Heart left ventricle (tissue), 13 donors: ENCODE measurements around the gene FYN.

ENCODE experiments used
- CTCF ChIP-seq, 12 donors: fragments of 200-600 bp; sonication (generic) in 4 of 12; IDR thresholded peaks; one replicate each; pipeline versions ENCODE4 v1.5.0 to v1.8.0; 2018 to 2022; ENCODE audit warnings: antibody characterized with exemption in 12 of 12, mild to moderate bottlenecking in 5 of 12
- POLR2A ChIP-seq, 2 donors: fragments of 450-650 bp; IDR thresholded peaks; one replicate each; pipeline ENCODE4 v1.6.1; 2017; ENCODE audit warnings: antibody characterized with exemption in 2 of 2, mild to moderate bottlenecking in 2 of 2, moderate library complexity in 2 of 2
- donor health status: ischemic (EF 13 %, LVEDD 7.1; RV severe dilation, severe dysfunction).
- donor health status: DM: no; HTN: yes; CAD: no.
- donor health status: DM: no; HTN: no; CAD: no.
- donor health status: ischemic (EF 25% LVEDD 6.9; RV normal size, moderate dysfunction).
- donor health status: ischemic (EF 25% LVEDD 5.7; RV mildly dilated, moderate dysfunction).
- donor health status: ischemic (EF 35%, LVEDD 5.7; RV mildly dilated, moderate dysfunction).
- donor health status: nonischemic (EF 11% LVEDD 7.7; RV severe dilation, severe dysfunction).
- donor health status: DM: yes; HTN: yes; CAD: no.
- donor health status: PGD.
- donor health status: ischemic (EF 29% LVEDD 5.4; RV normal size, mild dysfunction).
- donor health status: nonischemic (EF 23%, LVEDD 6.1; RV moderate dilation, normal function).

- TF ChIP-seq CTCF (IDR thresholded peaks at IDR 0.05) (no peak), POLR2A (IDR thresholded peaks at IDR 0.05) (no peak)
These were observed 62.7 kb downstream of the FYN start for GRCh38 chr6:111810294-111811131.
